ENCODE data around the gene SRRM5. TPM values are rescaled to one million over a fixed set of nuclear protein-coding genes. Genes with fewer than 3 reads are reported as not detected.

The SRRM5 gene
- total RNA-seq, 1 experiment from 2014 or later: 0.62 TPM

- Histone ChIP-seq H3K9me3 (ENCODE audit: low read depth, low read length, poor library complexity, severe bottlenecking) (no peaks in the 10 kb centered on the region), H3K36me3 (ENCODE audit: insufficient read depth, low read length, poor library complexity, severe bottlenecking) (peaks cover 4% of the 10 kb centered on the region), H3K27ac (ENCODE audit: low read depth, low read length, poor library complexity, severe bottlenecking) (peak within 1 kb of the TSS; percentile 94), H3K27me3 (replicated peaks; ENCODE audit: insufficient read depth, low read depth, low read length, poor library complexity) (no peaks in the 10 kb centered on the region), H3K4me3 (ENCODE audit: low read depth, low read length, poor library complexity, severe bottlenecking) (peak within 1 kb of the TSS; percentile 94), H3K4me1 (ENCODE audit: insufficient read depth, low read length, poor library complexity, severe bottlenecking) (peaks cover 16% of the 10 kb centered on the region)
- ChIA-PET CTCF (interaction anchor here (1.2 kb wide), 1 partner anchor 20 kb away, joined by 5 read pairs; no protein-coding TSS in a partner anchor), POLR2A (ENCODE audit: low non-redundant PET) (no interaction called here)
- DNase-seq (ENCODE audit: low spot score): peak; percentile 99
- TF ChIP-seq, protein P1, sequence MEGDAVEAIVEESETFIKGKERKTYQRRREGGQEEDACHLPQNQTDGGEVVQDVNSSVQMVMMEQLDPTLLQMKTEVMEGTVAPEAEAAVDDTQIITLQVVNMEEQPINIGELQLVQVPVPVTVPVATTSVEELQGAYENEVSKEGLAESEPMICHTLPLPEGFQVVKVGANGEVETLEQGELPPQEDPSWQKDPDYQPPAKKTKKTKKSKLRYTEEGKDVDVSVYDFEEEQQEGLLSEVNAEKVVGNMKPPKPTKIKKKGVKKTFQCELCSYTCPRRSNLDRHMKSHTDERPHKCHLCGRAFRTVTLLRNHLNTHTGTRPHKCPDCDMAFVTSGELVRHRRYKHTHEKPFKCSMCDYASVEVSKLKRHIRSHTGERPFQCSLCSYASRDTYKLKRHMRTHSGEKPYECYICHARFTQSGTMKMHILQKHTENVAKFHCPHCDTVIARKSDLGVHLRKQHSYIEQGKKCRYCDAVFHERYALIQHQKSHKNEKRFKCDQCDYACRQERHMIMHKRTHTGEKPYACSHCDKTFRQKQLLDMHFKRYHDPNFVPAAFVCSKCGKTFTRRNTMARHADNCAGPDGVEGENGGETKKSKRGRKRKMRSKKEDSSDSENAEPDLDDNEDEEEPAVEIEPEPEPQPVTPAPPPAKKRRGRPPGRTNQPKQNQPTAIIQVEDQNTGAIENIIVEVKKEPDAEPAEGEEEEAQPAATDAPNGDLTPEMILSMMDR (conservative IDR thresholded peaks at IDR 0.05; ENCODE audit: low read depth, low read length): no peak
- TF ChIP-seq EZH2 (IDR thresholded peaks at IDR 0.05; ENCODE audit: borderline replicate concordance, low read depth, low read length, poor library complexity, severe bottlenecking): no peak
- intact Hi-C loops (cut with micrococcal nuclease; ENCODE audit: unreplicated experiment): loop anchor here (1.0 kb wide), 1 partner anchor 21 kb away; the partner anchor contains the start of genes IRGQ and ZNF576
- no TSS peak for BruUV-seq (replicated peaks)
These were observed 36.5 kb upstream of the SRRM5 start, which contains the start of the genes PINLYP and XRCC1 for GRCh38 chr19:43575156-43575950. PINLYP (plus strand) TSS chr19:43575801; CDS start chr19:43577192, 1,391 bp downstream. XRCC1 (minus strand) TSS chr19:43575527; CDS start chr19:43575458, 69 bp downstream.

- Histone ChIP-seq H3K9me3 (ENCODE audit: low read depth, low read length, poor library complexity, severe bottlenecking) (no peaks in the 10 kb centered on the region), H3K4me1 (ENCODE audit: insufficient read depth, low read length, poor library complexity, severe bottlenecking) (peaks cover 20% of the 10 kb centered on the region), H3K27ac (ENCODE audit: low read depth, low read length, poor library complexity, severe bottlenecking) (peak overlapping the region; percentile 94), H3K27me3 (replicated peaks; ENCODE audit: insufficient read depth, low read depth, low read length, poor library complexity) (no peaks in the 10 kb centered on the region), H3K4me3 (ENCODE audit: low read depth, low read length, poor library complexity, severe bottlenecking) (peak overlapping the region; percentile 94), H3K36me3 (ENCODE audit: insufficient read depth, low read length, poor library complexity, severe bottlenecking) (peaks cover 4% of the 10 kb centered on the region)
- BruUV-seq (replicated peaks): no TSS peak
- TF ChIP-seq, protein P1 (conservative IDR thresholded peaks at IDR 0.05; ENCODE audit: low read depth, low read length): no peak
- TF ChIP-seq EZH2 (IDR thresholded peaks at IDR 0.05; ENCODE audit: borderline replicate concordance, low read depth, low read length, poor library complexity, severe bottlenecking): no peak
- ChIA-PET POLR2A (ENCODE audit: low non-redundant PET) (no interaction called here), CTCF (no interaction called here)
- intact Hi-C loops (cut with micrococcal nuclease; ENCODE audit: unreplicated experiment): loop anchor here (1.0 kb wide), 1 partner anchor 20 kb away; the partner anchor contains the start of genes IRGQ and ZNF576
- no peak for DNase-seq (ENCODE audit: low spot score)
These were observed 35.7 kb upstream of the SRRM5 start for GRCh38 chr19:43575955-43576878.

DNA sequence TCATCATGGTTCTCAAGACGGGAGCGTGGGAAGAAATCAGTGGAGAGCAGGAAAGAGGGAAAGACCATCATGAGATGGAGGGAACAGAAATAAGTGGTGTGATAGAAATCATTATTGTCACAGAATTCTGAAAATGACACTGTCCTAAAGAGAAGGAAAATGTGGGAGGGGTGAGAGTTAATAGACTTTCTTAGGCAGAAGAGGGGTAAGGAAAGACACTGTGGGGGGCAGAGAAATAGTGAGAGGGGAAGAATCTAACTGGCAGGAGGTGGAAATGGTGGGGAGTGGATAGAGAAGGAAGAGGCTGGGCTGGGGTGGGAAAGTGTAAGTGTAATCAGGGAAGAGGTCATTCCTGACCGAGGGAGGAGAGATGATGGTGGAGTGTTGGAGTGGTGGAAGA, 33.1 kb upstream of the SRRM5 start:
- CTCF ChIA-PET: no interaction called here
- TF ChIP-seq, protein P1 (conservative IDR thresholded peaks at IDR 0.05; ENCODE audit: low read depth, low read length): no peak
- TF ChIP-seq EZH2 (IDR thresholded peaks at IDR 0.05; ENCODE audit: borderline replicate concordance, low read depth, low read length, poor library complexity, severe bottlenecking): no peak
- Histone ChIP-seq H3K4me3 (ENCODE audit: low read depth, low read length, poor library complexity, severe bottlenecking) (no peak overlapping the region), H3K9me3 (ENCODE audit: low read depth, low read length, poor library complexity, severe bottlenecking) (no peaks in the 10 kb centered on the region), H3K36me3 (ENCODE audit: insufficient read depth, low read length, poor library complexity, severe bottlenecking) (no peaks in the 10 kb centered on the region), H3K27ac (ENCODE audit: low read depth, low read length, poor library complexity, severe bottlenecking) (no peak overlapping the region), H3K4me1 (ENCODE audit: insufficient read depth, low read length, poor library complexity, severe bottlenecking) (peaks cover 23% of the 10 kb centered on the region), H3K27me3 (replicated peaks; ENCODE audit: insufficient read depth, low read depth, low read length, poor library complexity) (no peaks in the 10 kb centered on the region)
- BruUV-seq (replicated peaks): no TSS peak
- DNase-seq (ENCODE audit: low spot score): no peak
- intact Hi-C loops (cut with micrococcal nuclease; ENCODE audit: unreplicated experiment): no loop called here
- POLR2A ChIA-PET (ENCODE audit: low non-redundant PET): no interaction called here
